GM23248 (cell line): Measurements from ENCODE around the gene ARHGAP44.

ENCODE experiments used
- EZH2 ChIP-seq: fragments of 200-600 bp; sonication (generic); IDR thresholded peaks from 2 replicates; pipeline ENCODE4 v1.6.1; 2018; ENCODE audit warnings: antibody characterized with exemption, mild to moderate bottlenecking; ENCODE audit not compliant: insufficient read depth, poor library complexity, severe bottlenecking
- EZH2phosphoT487 ChIP-seq: fragments of 200-600 bp; sonication (generic); IDR thresholded peaks from 2 replicates; pipeline ENCODE4 v1.6.1; 2018; ENCODE audit warnings: antibody characterized with exemption, moderate library complexity, mild to moderate bottlenecking, low read depth; ENCODE audit not compliant: insufficient read depth

DNA sequence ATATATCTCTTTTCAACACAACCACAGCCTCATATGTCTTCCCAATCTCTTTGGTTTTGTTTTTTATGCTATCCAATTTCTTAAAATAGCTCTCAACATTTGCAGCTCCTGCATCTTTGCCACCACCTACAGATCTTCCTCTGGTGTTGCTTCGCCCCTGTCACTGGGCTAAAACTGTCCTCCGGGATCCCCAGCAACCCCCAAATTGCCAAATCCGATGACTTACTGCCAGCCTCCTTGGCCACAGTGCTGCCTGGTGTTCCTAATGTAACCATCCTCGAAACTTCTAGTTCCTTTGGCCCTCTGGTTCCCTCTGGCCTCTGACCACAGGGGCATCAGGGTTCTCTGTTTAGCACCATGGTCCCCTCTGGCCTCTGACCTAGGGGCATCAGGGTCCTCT lies 157.7 kb downstream of the ARHGAP44 start:
- TF ChIP-seq EZH2 (no peak), EZH2phosphoT487 (no peak)
